Stimulated activated CD8-positive, alpha-beta memory T cell treated with anti-CD3 and anti-CD28 coated beads, Interleukin-4, amount 100 ng/mL, for 1 hour (primary cell): ENCODE results near the gene ORAI2.
A peak's percentile ranks its signal among the peaks of the same experiment; 100 is the strongest.
"Not testable (repeated sequence)": the region's sequence is repeated elsewhere in the genome, so short reads cannot be mapped to it uniquely, and the experiment has no call there.

Source experiments
- DNase-seq, 2 donors: peaks; one replicate each; pipeline ENCODE4 v3.0.0-alpha.2; 2020; ENCODE audit warnings: low read depth in 2 of 2, low spot score in 1 of 2

The ORAI2 gene

DNA sequence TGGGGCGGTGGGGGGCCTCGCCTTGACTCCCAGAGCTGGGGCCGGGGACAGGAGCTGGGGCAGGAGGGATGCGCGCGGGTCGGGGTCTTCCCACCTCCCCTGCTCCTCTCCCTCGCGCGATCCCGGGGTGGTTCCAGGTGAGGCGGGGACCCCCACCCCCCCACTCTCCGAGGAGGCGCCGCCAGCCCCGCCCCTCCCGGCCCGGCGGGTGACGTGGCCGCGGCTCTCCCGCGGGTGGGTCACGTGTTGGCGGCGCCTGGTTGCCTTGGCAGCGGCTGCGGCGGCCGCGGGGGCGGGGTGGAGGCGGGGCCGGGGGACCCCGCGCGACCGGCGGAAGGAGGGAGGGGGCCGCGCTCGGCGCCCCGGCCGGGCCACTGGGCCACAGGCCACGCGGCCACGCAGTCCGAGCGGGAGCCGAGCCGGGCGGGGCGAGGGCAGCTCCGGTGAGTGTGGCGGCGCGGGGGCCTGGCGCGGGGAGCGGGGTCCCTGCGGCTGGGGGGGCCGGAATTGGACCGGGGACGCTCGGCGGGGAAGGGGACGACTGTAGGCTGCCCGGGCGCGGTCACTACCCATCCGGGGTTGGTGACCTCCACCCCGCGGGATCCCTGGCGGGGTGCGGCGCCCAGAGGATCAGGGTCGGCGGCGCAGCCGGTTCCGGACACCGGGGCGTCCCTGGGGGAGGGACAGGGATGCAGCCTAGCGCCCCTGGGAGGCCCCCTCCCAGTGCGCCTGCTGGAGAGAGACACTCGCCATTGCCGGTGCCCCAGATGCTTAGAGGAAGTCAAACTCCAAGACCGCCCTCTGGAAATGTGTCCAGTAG, at the start of gene ORAI2:
Gene ORAI2 (plus strand): TSS at position 357 of the 820 bp plus-strand sequence. CDS start 5,382 bp downstream, outside the sequence.
- peak; percentile 75 to 81 for DNase-seq

GRCh38 chr7:102387064-102387463, 46.3 kb upstream of the ORAI2 start:
- no peak for DNase-seq

GRCh38 chr7:102389810-102390209, 43.6 kb upstream of the ORAI2 start:
- DNase-seq: no peak

GRCh38 chr7:102390697-102391484, 42.5 kb upstream of the ORAI2 start:
- DNase-seq: peak; percentile 50 to 52

DNA sequence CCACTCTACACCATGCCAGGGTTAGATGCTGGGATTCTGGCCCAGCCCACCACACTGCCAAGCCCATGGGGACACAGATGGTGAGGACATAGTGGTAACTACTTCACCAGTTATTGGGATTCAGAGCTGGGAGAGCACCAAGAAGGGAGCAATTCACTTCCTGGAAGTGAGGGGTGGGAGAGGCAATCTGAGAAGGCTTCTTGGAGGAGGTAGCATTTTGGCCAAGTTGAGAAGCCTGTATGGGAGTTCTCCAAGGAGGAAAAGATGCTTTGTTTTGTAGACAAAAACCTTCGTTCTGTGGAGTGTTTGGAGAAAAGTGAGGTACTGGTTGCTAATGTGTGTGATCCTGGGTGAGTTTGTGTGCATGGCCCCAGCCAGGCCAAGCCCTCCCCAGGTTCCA, 41.0 kb upstream of the ORAI2 start:
- no peak for DNase-seq

DNA sequence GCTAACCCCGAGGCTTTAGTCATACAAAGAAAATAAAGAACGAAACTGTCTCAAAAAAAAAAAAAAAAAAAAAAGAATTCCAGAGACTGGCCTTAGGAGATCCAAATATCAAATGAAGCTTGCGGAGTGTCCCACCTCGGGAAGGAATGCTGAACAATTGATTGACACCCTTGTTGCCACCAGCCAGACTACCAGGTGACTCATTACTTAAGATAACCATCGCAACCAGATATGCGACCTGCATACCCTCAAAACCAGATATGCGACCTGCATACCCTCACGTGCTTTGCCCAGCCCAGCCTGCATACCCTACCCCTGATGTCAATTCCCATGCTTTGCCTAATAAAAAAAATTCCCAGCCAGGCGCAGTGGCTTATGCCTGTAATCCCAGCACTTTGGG, 39.9 kb upstream of the ORAI2 start:
- no peak for DNase-seq

DNA sequence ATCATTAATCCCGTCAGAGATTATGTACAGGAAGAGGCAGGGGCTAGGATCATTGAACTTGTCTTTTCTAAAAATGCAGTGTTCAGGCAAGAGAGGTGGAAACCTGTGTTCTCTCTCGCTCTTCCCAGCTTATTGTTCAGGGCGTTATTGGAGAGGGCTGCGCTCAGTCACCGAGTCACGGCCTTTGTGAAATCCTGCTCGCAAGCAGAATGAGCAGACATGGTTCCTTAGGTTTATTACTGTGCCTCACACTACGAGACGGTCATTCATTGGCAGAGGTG, 37.8 kb upstream of the ORAI2 start:
- no peak for DNase-seq

- peak; percentile 41 to 64 for DNase-seq
Observed at GRCh38 chr7:102395873-102396709, 37.3 kb upstream of the ORAI2 start, which contains the start of gene PRKRIP1. Gene PRKRIP1, plus strand, starts transcription at chr7:102396363. Its CDS starts 49 bp downstream, at chr7:102396412.

DNA sequence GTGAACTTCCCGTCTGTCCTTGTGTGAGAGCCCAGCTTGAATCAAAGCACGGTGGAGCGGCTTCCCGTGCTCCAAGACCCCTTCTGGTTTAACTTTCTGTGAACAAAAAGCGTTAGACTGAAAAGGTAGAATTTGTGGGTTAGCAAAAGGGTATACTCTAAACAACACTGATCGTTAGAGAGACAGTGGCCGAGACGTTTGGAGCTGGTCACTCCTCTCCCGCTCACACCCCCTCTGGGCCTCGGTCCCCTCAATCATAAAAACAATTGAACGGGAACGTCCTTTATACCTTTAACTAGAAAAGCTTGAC, 36.7 kb upstream of the ORAI2 start:
- DNase-seq: no peak

DNA sequence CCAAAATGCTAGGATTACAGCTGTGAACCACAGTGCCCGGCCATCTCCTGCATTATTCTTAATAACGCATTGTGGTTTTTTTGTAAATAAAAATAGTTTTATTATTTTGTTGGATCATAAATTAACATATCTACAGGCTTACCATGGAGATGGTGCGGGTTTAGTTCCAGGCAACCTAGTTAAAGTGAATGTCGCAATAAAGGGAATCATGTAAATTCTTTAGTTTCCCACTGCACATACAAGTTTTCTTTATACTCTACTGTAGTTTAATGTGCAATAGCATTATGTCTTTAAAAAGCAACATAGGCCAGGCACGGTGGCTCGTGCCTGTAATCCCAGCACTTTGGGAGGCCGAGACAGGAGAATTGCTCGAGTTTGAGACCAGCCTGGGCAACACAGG, 34.8 kb upstream of the ORAI2 start:
- DNase-seq: no peak

- no peak for DNase-seq
Observed at GRCh38 chr7:102400360-102400759, 33.0 kb upstream of the ORAI2 start.

GRCh38 chr7:102403563-102403962, 29.8 kb upstream of the ORAI2 start:
- DNase-seq: no peak

GRCh38 chr7:102404005-102404861, 29.1 kb upstream of the ORAI2 start:
- DNase-seq: no peak

GRCh38 chr7:102404862-102405188, 28.6 kb upstream of the ORAI2 start:
- not testable (repeated sequence) for DNase-seq

DNA sequence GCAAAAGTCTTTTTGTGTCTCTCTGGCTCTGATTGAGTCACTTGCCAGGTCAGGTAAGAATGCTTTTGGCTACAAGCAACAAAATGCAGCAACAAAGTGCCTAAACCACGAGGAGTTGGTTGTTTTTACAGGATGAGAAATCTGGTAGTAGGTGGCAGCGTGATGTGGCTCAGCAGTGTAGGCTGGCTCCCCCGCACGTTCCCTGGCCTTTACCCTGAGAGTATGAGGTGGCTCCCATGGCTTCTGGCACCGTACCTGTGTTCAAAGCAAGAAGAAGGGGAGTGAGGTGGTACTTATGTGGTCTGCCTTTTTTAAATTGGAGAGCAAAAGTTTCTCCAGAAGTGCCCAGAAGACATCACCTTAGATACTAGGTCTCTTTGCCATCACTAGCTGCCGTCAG, 25.5 kb upstream of the ORAI2 start:
- no peak for DNase-seq

- DNase-seq: not testable (repeated sequence)
Observed at GRCh38 chr7:102408530-102408929, 24.8 kb upstream of the ORAI2 start.

DNA sequence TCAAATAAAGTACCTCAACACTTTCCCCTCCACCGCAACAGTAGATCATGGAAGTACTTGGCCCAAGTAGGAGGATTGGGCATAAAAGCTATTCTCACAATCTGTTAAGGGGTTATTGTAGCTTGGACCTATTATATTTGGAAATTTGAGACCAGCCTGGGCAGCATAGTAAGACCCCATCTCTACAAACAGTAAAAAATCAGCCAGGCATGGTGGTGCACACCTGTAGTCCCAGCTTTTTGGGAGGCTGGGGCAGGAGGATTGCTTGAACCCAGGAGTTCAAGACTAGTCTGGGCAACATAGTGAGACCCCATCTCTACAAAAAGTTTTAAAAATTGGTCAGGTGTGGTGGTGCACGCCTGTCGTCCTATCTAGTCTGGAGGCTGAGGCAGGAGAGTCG, 24.0 kb upstream of the ORAI2 start:
- DNase-seq: no peak

DNA sequence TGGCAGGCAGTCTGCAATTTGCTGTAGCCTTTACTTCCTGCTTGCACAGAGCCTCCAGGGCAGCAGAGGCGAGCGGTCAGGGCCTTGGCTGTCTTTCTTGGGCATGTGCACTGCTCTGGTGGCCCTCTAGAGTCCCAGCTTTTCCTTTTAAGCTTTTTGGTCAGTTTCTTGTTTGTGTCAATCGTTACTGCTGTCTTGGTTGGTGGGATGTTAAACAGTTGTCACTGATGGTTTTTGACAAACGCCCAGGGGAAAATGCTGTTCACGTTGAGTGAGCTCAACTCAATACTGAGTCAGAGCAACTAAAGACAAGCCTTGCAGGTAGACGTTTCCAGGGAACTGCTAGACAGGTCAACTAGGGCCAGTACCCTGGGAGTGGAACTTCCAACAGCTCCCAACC, 23.3 kb upstream of the ORAI2 start:
- no peak for DNase-seq

DNA sequence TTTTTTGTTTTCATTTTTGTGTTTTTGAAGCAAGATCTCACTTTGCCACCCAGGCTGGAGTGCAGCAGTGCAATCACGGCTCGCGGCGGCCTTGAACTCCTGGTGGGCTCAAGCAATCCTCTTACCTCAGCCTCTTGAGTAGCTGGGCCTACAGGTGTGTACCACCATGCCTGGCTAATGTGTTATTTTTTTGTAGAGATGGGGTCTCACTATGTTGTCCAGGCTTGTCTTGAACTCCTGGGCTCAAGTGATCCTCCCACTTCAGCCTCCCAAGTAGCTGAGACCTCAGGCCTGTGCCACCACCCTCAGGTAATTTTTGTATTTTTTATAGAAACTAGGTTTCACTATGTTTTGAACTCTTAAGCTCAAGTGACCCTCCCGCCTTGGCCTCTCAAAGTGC, 22.5 kb upstream of the ORAI2 start:
- DNase-seq: no peak

- no peak for DNase-seq
Observed at GRCh38 chr7:102412548-102412947, 20.8 kb upstream of the ORAI2 start.

- DNase-seq: no peak
Observed at GRCh38 chr7:102413091-102413490, 20.3 kb upstream of the ORAI2 start.
